ENCODE data around the gene FOSL2. TPM values are rescaled to one million over a fixed set of nuclear protein-coding genes. Genes with fewer than 3 reads are reported as not detected.

The FOSL2 gene
- total RNA-seq, 1 donor from 2014 or later, result 2.7 TPM

DNA sequence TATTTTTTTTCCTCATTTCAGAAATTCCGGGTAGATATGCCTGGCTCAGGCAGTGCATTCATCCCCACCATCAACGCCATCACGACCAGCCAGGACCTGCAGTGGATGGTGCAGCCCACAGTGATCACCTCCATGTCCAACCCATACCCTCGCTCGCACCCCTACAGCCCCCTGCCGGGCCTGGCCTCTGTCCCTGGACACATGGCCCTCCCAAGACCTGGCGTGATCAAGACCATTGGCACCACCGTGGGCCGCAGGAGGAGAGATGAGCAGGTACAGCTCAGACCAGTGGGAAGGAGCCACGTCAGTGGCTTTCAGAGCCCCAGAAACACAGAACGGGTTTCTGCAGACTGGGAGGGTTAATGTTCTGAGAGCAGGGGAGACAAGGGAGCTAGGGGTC, 11.4 kb downstream of the FOSL2 start:
- intact Hi-C loops (cut with micrococcal nuclease), result no loop called here
- Mint-ChIP-seq H3K27me3 (peaks cover 3% of the 10 kb centered on the region), H3K27ac (no peak overlapping the region)

DNA sequence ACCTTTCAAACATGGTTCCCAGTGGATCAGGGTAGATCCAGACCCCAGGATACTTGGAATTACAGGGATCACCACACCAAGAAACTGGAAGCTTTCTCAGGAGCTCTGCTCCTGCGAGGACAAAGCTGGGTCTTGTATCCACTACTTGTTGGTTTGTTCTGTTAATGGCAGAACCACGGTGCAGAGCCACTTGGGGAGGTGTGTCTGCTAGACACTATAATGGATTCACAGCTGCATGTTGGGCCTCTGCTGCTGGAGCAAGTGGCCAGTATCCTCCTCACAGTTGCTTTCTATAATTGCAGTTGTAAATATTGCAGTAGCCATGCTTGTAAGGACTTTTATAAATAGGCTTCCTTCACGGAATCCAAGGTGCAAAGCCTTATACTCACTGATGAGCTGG, 12.9 kb downstream of the FOSL2 start:
- Mint-ChIP-seq H3K36me3 (ENCODE audit: low read depth) (peaks cover 27% of the 10 kb centered on the region), H3K4me1 (peaks cover 19% of the 10 kb centered on the region), H3K27me3 (no peaks in the 10 kb centered on the region), H3K4me3 (no peak overlapping the region), H3K27ac (no peak overlapping the region), H3K9me3 (no peaks in the 10 kb centered on the region)
- ChIA-PET POLR2A (no interaction called here), CTCF (no interaction called here)
- intact Hi-C loops (cut with micrococcal nuclease), result no loop called here
- ATAC-seq (ENCODE audit: low read depth) (no peak), DNase-seq (no peak)
- TF ChIP-seq, protein P1, sequence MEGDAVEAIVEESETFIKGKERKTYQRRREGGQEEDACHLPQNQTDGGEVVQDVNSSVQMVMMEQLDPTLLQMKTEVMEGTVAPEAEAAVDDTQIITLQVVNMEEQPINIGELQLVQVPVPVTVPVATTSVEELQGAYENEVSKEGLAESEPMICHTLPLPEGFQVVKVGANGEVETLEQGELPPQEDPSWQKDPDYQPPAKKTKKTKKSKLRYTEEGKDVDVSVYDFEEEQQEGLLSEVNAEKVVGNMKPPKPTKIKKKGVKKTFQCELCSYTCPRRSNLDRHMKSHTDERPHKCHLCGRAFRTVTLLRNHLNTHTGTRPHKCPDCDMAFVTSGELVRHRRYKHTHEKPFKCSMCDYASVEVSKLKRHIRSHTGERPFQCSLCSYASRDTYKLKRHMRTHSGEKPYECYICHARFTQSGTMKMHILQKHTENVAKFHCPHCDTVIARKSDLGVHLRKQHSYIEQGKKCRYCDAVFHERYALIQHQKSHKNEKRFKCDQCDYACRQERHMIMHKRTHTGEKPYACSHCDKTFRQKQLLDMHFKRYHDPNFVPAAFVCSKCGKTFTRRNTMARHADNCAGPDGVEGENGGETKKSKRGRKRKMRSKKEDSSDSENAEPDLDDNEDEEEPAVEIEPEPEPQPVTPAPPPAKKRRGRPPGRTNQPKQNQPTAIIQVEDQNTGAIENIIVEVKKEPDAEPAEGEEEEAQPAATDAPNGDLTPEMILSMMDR (IDR thresholded peaks at IDR 0.05), result no peak

More for the DNA sequence above, 11.4 kb downstream of the FOSL2 start:
- peaks cover 21% of the 10 kb centered on the region for H3K36me3 Mint-ChIP-seq (ENCODE audit: low read depth)
- no peak for ATAC-seq (ENCODE audit: low read depth)
- POLR2A ChIA-PET, result no interaction called here
- H3K4me1 Mint-ChIP-seq, result peaks cover 6% of the 10 kb centered on the region
- DNase-seq, result no peak
- CTCF ChIA-PET, result no interaction called here
- TF ChIP-seq, protein P1 (IDR thresholded peaks at IDR 0.05), result no peak
- no peak overlapping the region for H3K4me3 Mint-ChIP-seq
- no peaks in the 10 kb centered on the region for H3K9me3 Mint-ChIP-seq

DNA sequence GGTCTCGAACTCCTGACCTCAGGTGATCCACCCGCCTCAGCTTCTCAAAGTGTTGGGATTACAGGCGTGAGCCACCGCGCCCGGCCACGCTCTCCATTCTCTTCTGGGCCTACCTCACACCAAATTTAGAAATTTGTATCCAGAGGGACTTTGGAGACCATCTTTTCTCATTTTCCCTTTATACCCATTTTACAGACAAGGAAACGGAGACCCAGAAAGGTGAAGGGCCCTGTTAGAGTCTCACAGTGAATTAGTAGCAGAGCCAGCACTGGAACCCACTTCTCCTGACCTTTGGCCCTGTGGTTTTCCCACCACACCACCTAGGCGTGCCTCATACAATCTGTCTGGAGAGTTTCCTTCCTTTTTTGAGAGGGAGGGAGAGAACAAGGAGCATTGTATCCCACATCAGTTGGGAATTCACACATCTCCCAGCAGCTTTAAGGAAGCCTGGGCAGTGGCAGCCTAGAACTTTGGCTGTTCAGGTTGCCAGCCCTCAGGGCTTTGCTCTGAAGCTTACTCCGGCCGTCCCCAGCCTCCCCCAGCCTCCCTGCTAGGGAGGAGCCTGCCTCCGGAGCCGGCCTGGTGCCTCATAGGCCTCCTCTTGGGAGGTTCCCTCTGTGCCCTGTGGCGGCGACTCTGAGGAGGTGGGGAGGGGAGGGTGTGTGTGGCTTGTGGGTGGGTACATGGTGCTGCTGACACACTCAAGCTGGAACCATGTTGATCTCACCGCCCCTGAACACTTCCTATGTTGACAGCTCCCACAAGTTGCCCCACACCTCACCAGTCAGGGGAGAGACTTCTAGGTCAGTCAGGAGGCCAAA, 13.8 kb downstream of the FOSL2 start:
- Mint-ChIP-seq H3K36me3 (ENCODE audit: low read depth) (peaks cover 33% of the 10 kb centered on the region), H3K27me3 (no peaks in the 10 kb centered on the region), H3K4me3 (no peak overlapping the region), H3K27ac (no peak overlapping the region), H3K4me1 (peaks cover 21% of the 10 kb centered on the region), H3K9me3 (no peaks in the 10 kb centered on the region)
- POLR2A ChIA-PET, result no interaction called here
- DNase-seq (no peak), ATAC-seq (ENCODE audit: low read depth) (no peak)
- CTCF ChIA-PET, result no interaction called here
- intact Hi-C loops (cut with micrococcal nuclease), result no loop called here
- TF ChIP-seq, protein P1 (IDR thresholded peaks at IDR 0.05), result no peak

DNA sequence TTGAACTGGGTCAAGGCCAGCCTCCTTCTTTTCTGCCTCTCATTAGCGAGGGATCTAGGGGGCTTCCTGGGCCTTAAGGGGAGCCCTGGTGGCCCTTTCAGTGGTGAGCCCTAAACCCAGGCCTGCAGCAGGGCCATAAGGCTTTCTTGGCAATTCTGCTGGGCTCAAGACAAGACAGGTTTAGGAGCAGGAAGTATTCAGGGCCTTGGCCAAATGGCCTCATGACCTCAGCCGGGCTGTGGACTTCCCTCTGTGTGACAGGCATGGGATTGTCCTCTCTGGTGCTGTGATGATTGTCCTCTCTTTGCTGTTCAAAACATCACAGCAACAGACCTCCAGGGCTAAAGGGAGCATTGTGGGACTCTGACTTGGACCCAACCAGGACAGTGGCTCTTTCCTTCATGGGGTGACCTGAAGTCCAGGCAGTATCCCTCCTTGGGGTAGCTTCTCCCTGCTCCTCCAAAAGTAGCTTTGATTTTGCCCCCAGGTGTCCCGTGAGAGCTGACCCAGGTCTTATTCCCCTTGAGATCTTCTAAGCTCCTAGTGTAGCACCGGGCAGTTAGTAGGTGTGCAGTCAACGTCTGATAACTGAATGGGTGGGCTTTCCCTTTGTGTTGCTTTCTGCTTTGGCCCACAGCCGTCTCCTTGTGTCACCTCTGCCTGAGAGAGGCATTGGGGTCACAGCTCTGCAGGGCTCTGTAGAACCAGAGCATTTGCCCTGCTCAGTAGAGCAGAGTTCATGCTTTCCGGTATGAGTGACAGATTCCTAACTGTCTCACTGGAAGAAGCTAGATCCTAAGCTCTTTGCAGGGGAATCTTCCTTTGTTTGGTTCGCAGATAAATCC, 14.7 kb downstream of the FOSL2 start:
- H3K9me3 Mint-ChIP-seq, result no peaks in the 10 kb centered on the region
- ChIA-PET CTCF (no interaction called here), POLR2A (no interaction called here)
- TF ChIP-seq, protein P1 (IDR thresholded peaks at IDR 0.05), result no peak
- intact Hi-C loops (cut with micrococcal nuclease), result no loop called here
- peaks cover 38% of the 10 kb centered on the region for H3K36me3 Mint-ChIP-seq (ENCODE audit: low read depth)
- H3K27ac Mint-ChIP-seq, result no peak overlapping the region
- no peak for ATAC-seq (ENCODE audit: low read depth)
- H3K4me1 Mint-ChIP-seq, result peaks cover 21% of the 10 kb centered on the region
- no peak for DNase-seq
- no peak overlapping the region for H3K4me3 Mint-ChIP-seq
- no peaks in the 10 kb centered on the region for H3K27me3 Mint-ChIP-seq

DNA sequence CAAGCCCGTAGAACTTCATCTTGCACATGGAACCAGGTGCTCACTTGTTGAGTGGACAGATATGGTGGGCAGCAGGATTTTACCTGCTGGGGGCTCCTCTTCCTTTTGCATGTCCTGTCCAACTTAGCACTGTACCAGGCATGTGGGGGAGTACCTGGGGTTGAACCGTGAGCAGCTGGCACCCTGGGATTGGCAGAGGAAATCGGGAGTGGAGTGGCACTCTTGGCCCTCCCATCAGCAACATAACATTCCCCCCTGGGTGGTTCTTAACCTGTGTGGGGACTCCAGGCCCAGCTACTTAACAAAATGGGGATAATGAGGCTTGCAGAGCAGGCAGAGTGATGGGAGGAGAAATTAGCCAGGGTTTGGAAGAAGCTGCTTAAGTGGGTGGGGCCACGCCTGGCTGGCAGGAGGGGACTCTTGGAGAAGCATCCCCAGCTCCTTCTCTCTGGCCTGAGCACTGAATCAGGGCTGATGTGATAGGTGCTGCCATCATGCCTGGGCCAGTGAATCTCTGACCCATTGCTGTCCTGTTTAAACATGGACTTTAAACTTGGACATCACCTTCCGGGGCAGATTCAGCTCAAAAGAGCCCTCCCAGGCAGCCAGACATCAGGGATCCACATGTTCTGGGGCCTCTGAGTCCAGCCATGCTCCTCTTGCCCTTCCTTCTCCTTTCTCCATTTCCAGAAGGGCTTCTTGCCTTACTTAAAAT, 15.5 kb downstream of the FOSL2 start:
- TF ChIP-seq, protein P1 (IDR thresholded peaks at IDR 0.05), result no peak
- intact Hi-C loops (cut with micrococcal nuclease), result no loop called here
- Mint-ChIP-seq H3K9me3 (no peaks in the 10 kb centered on the region), H3K4me3 (no peak overlapping the region), H3K27ac (no peak overlapping the region), H3K36me3 (ENCODE audit: low read depth) (peaks cover 44% of the 10 kb centered on the region), H3K4me1 (peaks cover 21% of the 10 kb centered on the region), H3K27me3 (no peaks in the 10 kb centered on the region)
- CTCF ChIA-PET, result no interaction called here
- POLR2A ChIA-PET, result no interaction called here
- no peak for ATAC-seq (ENCODE audit: low read depth)
- no peak for DNase-seq

Measured in activated B cell treated with CpG ODN at 0.5 μM for 24 hours (primary cell).